Activated naive CD8-positive, alpha-beta T cell treated with anti-CD3 and anti-CD28 coated beads, Interleukin-2, amount 10 ng/mL, durations not matched to agents 7 days and 5 days (primary cell): Measurements from ENCODE around the gene NEU1. TPM values are rescaled to one million over a fixed set of nuclear protein-coding genes. Genes with fewer than 3 reads are reported as not detected.
A peak's percentile ranks its signal among the peaks of the same experiment; 100 is the strongest.
"Not testable (repeated sequence)": the region's sequence is repeated elsewhere in the genome, so short reads cannot be mapped to it uniquely, and the experiment has no call there.

ENCODE experiments used
- ATAC-seq: fragments of 150-1000 bp; cut with Tn5 transposase; one replicate; pipeline ENCODE4 v1.10.0; 2021; ENCODE audit warnings: low read depth, moderate library complexity
- POLR2A ChIA-PET: fragments of 350-600 bp; sonication (Branson Sonifier 250); formaldehyde crosslinking; loops from one replicate; lab custom pipeline; 2021; ENCODE audit warnings: antibody characterized with exemption; lab: Charles Lee
- DNase-seq: peaks from one replicate; pipeline ENCODE4 v3.0.0; 2021
- H3K27ac Mint-ChIP-seq: one replicate; pipeline ENCODE4 v1.8.0; 2022; ENCODE audit warnings: mild to moderate bottlenecking, mixed read lengths
- H3K27me3 Mint-ChIP-seq: one replicate; pipeline ENCODE4 v1.8.0; 2022; ENCODE audit warnings: mild to moderate bottlenecking, moderate library complexity, mixed read lengths
- H3K36me3 Mint-ChIP-seq: one replicate; pipeline ENCODE4 v1.8.0; 2021; ENCODE audit warnings: mild to moderate bottlenecking, mixed read lengths
- H3K4me1 Mint-ChIP-seq: one replicate; pipeline ENCODE4 v1.8.0; 2021; ENCODE audit warnings: mixed read lengths
- H3K4me3 Mint-ChIP-seq: one replicate; pipeline ENCODE4 v1.8.0; 2022; ENCODE audit warnings: mild to moderate bottlenecking, moderate library complexity, mixed read lengths
- H3K9me3 Mint-ChIP-seq: one replicate; pipeline ENCODE4 v1.8.0; 2021; ENCODE audit warnings: mixed read lengths
- total RNA-seq, 2 experiments: library from RNA; stranded (reverse); gene quantifications; one replicate each; pipeline ENCODE4 v1.2.3, GENCODE V29; 2021

NEU1 gene
- total RNA-seq, 2 experiments from 2014 or later: 15.5 to 16.4 TPM

DNA sequence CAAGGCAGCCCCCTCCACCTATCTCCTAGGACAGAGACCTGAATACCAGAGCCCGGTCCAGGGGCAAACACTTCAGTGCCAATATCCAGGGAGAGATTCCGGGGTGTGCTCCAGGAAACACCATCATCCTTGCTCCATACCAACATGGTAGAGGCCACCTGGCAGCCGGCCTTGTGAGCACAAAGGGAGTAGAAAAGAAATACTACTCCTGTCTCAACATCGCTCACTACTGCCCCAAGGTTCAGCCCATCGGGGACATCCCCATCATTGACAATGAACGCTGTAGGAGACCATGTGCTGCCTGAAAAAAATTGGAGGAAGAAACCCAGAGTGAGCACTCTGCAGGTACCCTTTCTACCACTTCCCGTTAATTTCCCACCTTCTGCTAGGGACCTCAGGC lies 1.5 kb downstream of the NEU1 start:
- no peaks in the 10 kb centered on the region for H3K9me3 Mint-ChIP-seq
- POLR2A ChIA-PET: no interaction called here
- ATAC-seq: no peak

DNA sequence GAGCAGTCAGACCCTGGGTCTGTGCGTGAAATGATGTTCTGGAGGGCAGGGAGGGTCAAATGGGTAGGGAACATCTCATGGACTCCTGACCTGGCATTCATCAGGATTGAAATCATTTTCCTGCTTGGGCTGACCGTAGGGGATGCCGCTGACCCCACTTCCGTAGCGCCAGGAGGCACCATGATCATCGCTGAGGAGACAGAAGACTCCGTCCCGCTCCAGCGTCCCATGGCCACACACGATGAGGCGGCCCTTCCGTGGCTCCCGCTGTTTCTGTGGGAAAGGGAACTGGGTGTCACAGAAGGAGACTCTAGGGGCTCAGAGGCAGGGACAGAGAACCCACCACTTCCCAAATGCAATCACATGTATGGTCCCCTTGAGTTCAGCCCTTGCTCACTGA lies 2.3 kb downstream of the NEU1 start:
- POLR2A ChIA-PET: no interaction called here
- H3K4me3 Mint-ChIP-seq: no peak overlapping the region
- no peak for ATAC-seq
- DNase-seq: no peak
- peaks cover 13% of the 10 kb centered on the region for H3K4me1 Mint-ChIP-seq
- H3K27me3 Mint-ChIP-seq: no peaks in the 10 kb centered on the region
- H3K9me3 Mint-ChIP-seq: no peaks in the 10 kb centered on the region
- no peak overlapping the region for H3K27ac Mint-ChIP-seq
- no peaks in the 10 kb centered on the region for H3K36me3 Mint-ChIP-seq

More for the DNA sequence above, 1.5 kb downstream of the NEU1 start:
- Mint-ChIP-seq H3K4me1 (peaks cover 13% of the 10 kb centered on the region), H3K27me3 (peaks cover 4% of the 10 kb centered on the region), H3K4me3 (no peak overlapping the region), H3K27ac (no peak overlapping the region), H3K36me3 (no peaks in the 10 kb centered on the region)
- DNase-seq: no peak

DNA sequence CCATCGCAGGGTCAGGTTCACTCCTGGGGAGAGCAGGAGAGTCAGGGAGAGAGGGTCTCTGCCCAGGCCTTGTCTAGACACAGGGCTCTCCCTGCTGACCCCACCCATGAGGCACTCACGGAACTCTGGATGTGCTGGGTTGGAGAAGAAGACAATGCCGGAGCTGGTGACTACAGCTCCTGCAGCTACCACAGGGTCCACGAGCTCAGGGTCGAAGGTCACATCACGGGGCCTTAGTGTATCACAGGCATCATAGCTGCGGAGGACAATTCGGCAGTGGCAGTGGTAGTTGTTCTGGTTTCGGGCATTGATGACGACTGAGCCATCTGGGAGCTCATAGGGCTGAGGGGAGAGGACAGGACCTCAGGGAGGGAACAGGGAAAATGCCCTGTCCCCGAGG lies 2.7 kb downstream of the NEU1 start:
- no peaks in the 10 kb centered on the region for H3K27me3 Mint-ChIP-seq
- ATAC-seq (no peak), DNase-seq (no peak)
- H3K4me3 Mint-ChIP-seq: no peak overlapping the region
- POLR2A ChIA-PET: interaction anchor here (1.0 kb wide), 1 partner anchor 23 kb away, joined by 3 read pairs; no protein-coding TSS in a partner anchor
- H3K27ac Mint-ChIP-seq: no peak overlapping the region
- H3K9me3 Mint-ChIP-seq: no peaks in the 10 kb centered on the region
- peaks cover 13% of the 10 kb centered on the region for H3K4me1 Mint-ChIP-seq
- H3K36me3 Mint-ChIP-seq: no peaks in the 10 kb centered on the region

DNA sequence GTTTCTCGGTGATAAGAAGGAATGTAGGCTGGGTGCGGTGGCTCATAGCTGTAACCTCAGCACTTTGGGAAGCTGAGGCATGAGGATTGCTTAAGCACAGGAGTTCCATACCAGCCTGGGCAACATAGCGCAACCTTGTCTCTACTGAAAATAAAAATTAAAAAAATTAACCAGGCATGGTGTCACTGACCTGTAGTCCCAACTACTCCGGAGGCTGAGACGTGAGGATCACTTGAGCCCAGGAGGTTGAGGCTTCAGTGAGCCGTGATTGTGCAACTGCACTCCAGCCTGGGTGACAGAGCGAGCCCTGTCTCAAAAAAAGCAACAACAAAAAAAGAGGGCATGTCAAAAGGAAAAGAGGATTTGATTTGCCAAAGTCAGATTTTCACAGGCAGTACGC lies 3.9 kb downstream of the NEU1 start:
- ATAC-seq (no peak), DNase-seq (no peak)
- no peaks in the 10 kb centered on the region for H3K36me3 Mint-ChIP-seq
- H3K27ac Mint-ChIP-seq: no peak overlapping the region
- POLR2A ChIA-PET: interaction anchor here (1.0 kb wide), 1 partner anchor 22 kb away, joined by 3 read pairs; no protein-coding TSS in a partner anchor
- H3K4me3 Mint-ChIP-seq: no peak overlapping the region
- H3K4me1 Mint-ChIP-seq: peaks cover 13% of the 10 kb centered on the region
- H3K27me3 Mint-ChIP-seq: no peaks in the 10 kb centered on the region
- H3K9me3 Mint-ChIP-seq: no peaks in the 10 kb centered on the region

DNA sequence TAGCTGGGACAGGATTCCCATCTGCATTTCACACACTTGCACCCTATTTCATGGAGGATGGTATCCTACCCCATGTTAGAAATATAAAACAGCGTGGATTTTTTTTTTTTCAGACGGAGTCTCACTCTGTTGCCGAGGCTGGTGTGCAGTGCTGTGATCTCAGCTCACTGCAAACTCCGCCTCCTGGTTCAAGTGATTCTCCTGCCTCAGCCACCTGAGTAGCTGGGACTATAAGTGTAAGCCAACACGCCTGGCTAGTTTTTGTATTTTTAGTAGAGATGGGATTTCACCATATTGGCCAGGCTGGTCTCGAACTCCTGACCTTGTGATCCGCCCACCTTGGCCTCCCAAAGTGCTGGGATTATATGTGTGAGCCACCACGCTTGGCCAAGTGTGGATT lies 4.8 kb downstream of the NEU1 start:
- peak overlapping the region; percentile 25 for H3K27ac Mint-ChIP-seq
- H3K36me3 Mint-ChIP-seq, H3K27me3 Mint-ChIP-seq, H3K4me3 Mint-ChIP-seq, ATAC-seq, POLR2A ChIA-PET, H3K9me3 Mint-ChIP-seq, DNase-seq: not testable (repeated sequence)
- peaks cover 12% of the 10 kb centered on the region for H3K4me1 Mint-ChIP-seq

DNA sequence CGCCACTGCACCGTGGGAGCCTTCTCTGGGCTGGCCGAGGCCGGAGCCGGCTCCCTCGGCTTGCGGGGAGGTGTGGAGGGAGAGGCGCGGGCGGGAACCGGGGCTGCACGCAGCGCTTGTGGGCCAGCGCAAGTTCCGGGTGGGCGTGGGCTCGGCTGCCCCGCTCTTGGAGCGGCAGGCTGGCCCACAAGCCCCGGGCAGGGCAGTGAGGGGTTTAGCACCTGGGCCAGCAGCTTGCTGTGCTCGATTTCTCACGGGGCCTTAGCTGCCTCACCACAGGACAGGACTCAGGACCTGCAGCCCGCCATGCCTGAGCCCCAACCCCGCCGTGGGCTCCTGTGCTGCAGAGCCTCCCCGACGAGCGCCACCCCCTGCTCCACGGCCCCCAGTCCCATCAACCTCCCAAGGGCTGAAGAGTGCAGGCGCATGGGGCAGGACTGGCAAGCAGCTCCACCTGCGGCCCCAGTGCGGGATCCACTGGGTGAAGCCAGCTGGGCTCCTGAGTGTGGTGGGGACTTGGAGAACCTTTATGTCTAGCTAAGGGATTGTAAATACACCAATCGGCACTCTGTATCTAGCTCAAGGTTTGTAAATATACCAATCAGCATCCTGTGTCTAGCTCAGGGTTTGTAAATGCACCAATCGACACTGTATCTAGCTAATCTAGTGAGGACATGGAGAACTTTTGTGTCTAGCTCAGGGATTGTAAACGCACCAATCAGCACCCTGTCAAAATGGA lies 10.5 kb downstream of the NEU1 start:
- POLR2A ChIA-PET, H3K4me3 Mint-ChIP-seq, ATAC-seq, H3K27me3 Mint-ChIP-seq, H3K9me3 Mint-ChIP-seq, DNase-seq, H3K27ac Mint-ChIP-seq, H3K4me1 Mint-ChIP-seq, H3K36me3 Mint-ChIP-seq: not testable (repeated sequence)

DNA sequence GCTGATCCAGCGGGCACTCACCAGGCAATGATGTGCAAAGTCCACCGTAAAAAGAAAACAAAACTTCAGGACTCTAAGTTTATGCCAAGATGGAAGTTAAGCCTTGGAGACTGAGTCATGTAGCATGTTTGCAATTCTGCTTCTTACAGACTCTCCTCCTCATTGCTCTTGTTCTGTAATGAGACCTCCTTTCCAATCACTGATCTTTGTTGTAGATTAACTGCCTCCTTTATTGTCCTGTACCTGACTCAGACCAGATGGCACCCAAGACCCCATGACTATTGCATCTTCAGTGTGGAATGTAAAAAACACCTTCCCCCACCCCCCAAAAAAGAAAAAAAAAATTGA lies 11.2 kb downstream of the NEU1 start:
- no peak overlapping the region for H3K27ac Mint-ChIP-seq
- POLR2A ChIA-PET: interaction anchor here (0.6 kb wide), 1 partner anchor 119 kb away, joined by 3 read pairs; no protein-coding TSS in a partner anchor
- H3K9me3 Mint-ChIP-seq: no peaks in the 10 kb centered on the region
- DNase-seq (no peak), ATAC-seq (no peak)
- no peaks in the 10 kb centered on the region for H3K4me1 Mint-ChIP-seq
- H3K27me3 Mint-ChIP-seq: no peaks in the 10 kb centered on the region
- no peak overlapping the region for H3K4me3 Mint-ChIP-seq
- no peaks in the 10 kb centered on the region for H3K36me3 Mint-ChIP-seq

DNA sequence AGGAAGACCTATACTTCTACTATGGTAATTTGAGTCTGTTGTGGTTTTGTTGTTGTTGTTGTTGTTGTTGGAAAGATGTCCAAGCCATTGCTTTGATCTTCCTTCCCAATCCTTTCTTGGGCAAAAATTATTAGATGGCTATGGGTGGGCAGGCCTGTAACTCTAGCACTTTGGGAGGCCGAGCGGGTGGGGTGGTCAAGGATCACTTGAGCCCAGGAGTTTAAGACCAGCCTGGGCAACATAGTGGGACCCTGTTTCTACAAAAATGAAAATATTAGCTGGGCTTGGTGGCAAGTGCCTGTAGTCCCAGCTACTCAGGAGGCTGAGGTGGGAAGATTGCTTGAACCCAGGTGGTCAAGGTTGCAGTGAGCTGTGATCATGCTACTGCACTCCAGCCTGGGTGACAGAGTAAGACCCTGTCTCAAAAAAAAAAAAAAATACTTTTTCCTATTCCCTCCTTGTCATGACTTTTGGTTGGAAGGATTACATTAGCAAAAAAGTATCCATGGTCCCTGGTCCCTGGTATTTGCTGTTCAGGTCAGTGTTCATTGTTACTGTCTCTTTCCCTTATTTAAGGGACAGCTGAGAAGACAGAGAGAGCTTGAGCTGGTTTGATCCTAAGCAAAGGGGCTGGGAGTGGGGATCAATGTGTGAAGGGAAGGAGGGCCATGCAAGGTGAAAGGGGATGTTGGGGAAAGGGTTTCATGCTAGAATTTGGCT lies 11.7 kb downstream of the NEU1 start:
- Mint-ChIP-seq H3K4me1 (no peaks in the 10 kb centered on the region), H3K36me3 (no peaks in the 10 kb centered on the region), H3K9me3 (no peaks in the 10 kb centered on the region), H3K27ac (no peak overlapping the region), H3K27me3 (no peaks in the 10 kb centered on the region), H3K4me3 (no peak overlapping the region)
- POLR2A ChIA-PET: interaction anchor here (0.6 kb wide), 1 partner anchor 119 kb away, joined by 3 read pairs; no protein-coding TSS in a partner anchor
- ATAC-seq (no peak), DNase-seq (no peak)

DNA sequence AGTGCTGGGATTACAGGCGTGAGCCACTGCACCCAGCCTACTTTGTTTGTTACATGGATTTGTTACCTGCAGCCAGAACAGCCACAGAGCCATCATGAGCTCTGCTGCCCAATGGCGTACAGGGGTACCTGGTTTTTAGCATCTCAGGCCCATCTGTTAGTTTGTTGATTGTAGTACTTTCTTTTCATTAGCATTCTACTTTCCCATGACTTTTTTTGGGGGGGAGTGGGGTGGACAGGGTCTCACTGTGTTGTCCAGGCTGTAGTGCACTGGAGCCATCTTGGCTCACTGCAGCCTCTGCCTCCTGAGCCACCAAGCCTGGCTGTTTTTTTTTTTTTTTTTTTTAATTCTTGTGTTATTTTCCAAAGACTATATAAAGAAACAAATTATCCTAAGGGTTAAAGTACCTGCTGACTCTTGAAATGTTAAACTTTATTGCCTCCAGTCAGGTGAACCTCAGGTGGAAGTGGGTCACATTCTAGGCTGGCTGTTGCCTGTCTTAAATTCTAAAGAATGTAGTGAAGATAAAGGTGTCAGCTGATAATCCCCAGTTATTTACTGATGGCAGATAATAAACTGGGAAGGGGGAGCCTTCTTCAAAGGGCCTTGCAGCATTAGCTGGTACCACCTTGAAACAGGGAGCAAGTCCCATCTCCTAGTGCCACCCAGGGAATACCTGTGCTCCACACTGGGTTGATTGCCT lies 15.2 kb downstream of the NEU1 start:
- no peak overlapping the region for H3K4me3 Mint-ChIP-seq
- DNase-seq: no peak

DNA sequence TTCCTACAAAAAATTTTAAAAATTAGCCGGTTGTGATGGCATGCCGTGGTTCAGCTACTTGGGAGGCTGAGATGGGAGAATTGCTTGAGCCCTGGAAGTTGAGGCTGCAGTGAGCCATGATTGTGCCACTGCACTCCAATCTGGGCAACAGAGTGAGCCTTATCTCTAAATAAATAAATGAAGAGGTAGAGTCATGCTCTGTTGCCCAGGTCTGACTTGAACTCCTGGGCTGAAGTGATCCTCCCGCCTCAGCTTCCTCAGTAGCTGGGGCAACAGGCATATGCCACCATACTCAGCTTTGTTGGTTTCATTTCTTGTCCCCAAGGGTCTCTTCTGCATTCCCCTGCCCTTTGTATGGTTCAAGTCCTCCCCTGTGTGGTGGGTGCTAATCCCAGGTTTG lies 18.1 kb downstream of the NEU1 start:
- POLR2A ChIA-PET: interaction anchor here (1.4 kb wide), 1 partner anchor 18 kb away, joined by 5 read pairs; the partner anchor contains the start of gene NEU1
- Mint-ChIP-seq H3K9me3 (no peaks in the 10 kb centered on the region), H3K27me3 (no peaks in the 10 kb centered on the region), H3K27ac (no peak overlapping the region), H3K4me3 (no peak overlapping the region), H3K36me3 (peaks cover 28% of the 10 kb centered on the region), H3K4me1 (peaks cover 9% of the 10 kb centered on the region)
- DNase-seq (no peak), ATAC-seq (no peak)

More for the DNA sequence above, 15.2 kb downstream of the NEU1 start:
- Mint-ChIP-seq H3K9me3 (no peaks in the 10 kb centered on the region), H3K27me3 (no peaks in the 10 kb centered on the region), H3K36me3 (peaks cover 8% of the 10 kb centered on the region), H3K27ac (no peak overlapping the region), H3K4me1 (peaks cover 3% of the 10 kb centered on the region)
- POLR2A ChIA-PET: interaction anchor here (0.7 to 1.1 kb wide), 3 partner anchors 13 to 379 kb away, joined by 3 to 5 read pairs (median 4); partner anchors contain the start of gene HSPA1B
- ATAC-seq: no peak

DNA sequence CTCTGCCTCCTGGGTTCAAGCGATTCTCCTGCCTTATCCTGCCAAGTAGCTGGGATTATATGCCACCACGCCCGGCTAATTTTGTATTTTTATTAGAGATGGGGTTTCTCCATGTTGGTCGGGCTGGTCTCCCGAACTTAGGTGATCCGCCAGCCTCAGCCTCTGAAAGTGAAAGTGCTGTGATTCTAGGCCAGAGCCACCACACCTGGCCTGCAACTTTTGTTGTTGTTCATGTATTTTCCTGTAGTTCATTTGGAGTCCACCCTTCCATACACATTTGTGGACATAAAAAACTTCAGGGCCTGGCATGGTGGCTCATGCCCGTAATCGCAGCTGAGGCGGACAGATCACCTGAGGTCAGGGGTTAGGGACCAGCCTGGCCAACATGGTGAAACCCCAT lies 20.6 kb downstream of the NEU1 start:
- no peak for DNase-seq
- H3K27me3 Mint-ChIP-seq: no peaks in the 10 kb centered on the region
- H3K9me3 Mint-ChIP-seq: no peaks in the 10 kb centered on the region
- H3K27ac Mint-ChIP-seq: no peak overlapping the region
- POLR2A ChIA-PET: no interaction called here
- no peak for ATAC-seq
- no peak overlapping the region for H3K4me3 Mint-ChIP-seq
- H3K4me1 Mint-ChIP-seq: peaks cover 22% of the 10 kb centered on the region
- peaks cover 42% of the 10 kb centered on the region for H3K36me3 Mint-ChIP-seq

DNA sequence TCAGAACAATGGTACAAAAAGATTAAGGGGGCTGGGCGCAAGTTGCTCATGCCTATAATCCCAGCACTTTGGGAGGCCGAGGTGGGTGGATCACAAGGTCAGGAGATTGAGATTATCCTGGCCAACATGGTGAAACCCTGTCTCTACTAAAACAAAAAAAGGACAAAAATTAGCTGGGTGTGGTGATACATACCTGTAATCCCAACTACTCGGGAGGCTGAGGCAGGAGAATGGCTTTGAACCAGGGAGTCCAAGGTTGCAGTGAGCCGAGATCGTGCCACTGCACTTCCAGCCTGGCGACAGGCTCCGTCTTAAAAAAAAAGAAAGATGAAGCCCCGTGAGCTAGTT lies 22.9 kb downstream of the NEU1 start:
- POLR2A ChIA-PET: interaction anchor here (0.7 to 1.3 kb wide), 2 partner anchors 23 to 224 kb away, joined by 3 read pairs; partner anchors contain the start of gene NEU1
- DNase-seq, H3K27me3 Mint-ChIP-seq, H3K4me3 Mint-ChIP-seq, H3K27ac Mint-ChIP-seq, H3K9me3 Mint-ChIP-seq, ATAC-seq: not testable (repeated sequence)
- H3K36me3 Mint-ChIP-seq: peaks cover 49% of the 10 kb centered on the region
- peaks cover 29% of the 10 kb centered on the region for H3K4me1 Mint-ChIP-seq

DNA sequence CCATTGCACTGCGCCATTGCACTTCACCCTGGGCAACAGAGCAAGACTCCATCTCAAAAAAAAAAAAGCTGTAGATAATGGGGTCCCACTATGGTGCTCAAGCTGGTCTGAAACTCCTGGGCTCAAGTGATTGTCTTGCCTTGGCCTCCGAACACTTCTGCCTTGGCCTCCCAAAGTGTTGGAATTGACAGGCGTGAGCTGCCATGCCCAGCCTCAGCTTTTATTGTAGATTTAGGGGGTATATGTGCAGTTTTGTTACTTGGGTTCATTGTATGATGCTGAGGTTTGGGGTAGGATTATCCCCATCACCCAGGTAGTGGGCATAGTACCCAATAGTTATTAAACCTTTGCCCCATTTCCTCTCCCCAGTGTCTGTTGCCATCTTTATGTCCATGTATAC lies 23.7 kb downstream of the NEU1 start:
- POLR2A ChIA-PET: interaction anchor here (0.6 to 1.5 kb wide), 4 partner anchors 10 to 187 kb away, joined by 3 to 5 read pairs (median 4); partner anchors contain the start of genes BAG6, DDAH2 and LSM2
- ATAC-seq (no peak), DNase-seq (no peak)
- peak overlapping the region; percentile 45 for H3K27ac Mint-ChIP-seq
- H3K9me3 Mint-ChIP-seq: no peaks in the 10 kb centered on the region
- H3K27me3 Mint-ChIP-seq: no peaks in the 10 kb centered on the region
- peak overlapping the region; percentile 50 for H3K4me3 Mint-ChIP-seq
- H3K4me1 Mint-ChIP-seq: peaks cover 29% of the 10 kb centered on the region
- peaks cover 50% of the 10 kb centered on the region for H3K36me3 Mint-ChIP-seq
